HAP-1 (cell line): ENCODE measurements around the gene SIPA1.

Source experiments
- DNase-seq, 2 experiments: peaks; one replicate each; pipeline ENCODE4 v3.0.0-alpha.2; 2016 to 2020; ENCODE audit warnings: low spot score in 2 of 2
- H3K27me3 ChIP-seq: fragments of 250-450 bp; sonication (Bioruptor Pico); 2 replicates; pipeline ENCODE4 v1.5.1; 2020; ENCODE audit warnings: low read depth, mild to moderate bottlenecking, moderate library complexity
- H3K36me3 ChIP-seq: fragments of 250-450 bp; sonication (Bioruptor Pico); replicated peaks from 2 replicates; pipeline ENCODE4 v1.5.1; 2020; ENCODE audit warnings: mild to moderate bottlenecking
- H3K4me1 ChIP-seq: fragments of 250-450 bp; sonication (Bioruptor Pico); 2 replicates; pipeline ENCODE4 v1.5.1; 2020; ENCODE audit warnings: mild to moderate bottlenecking
- H3K4me3 ChIP-seq: fragments of 250-450 bp; sonication (Bioruptor Pico); 2 replicates; pipeline ENCODE4 v1.5.1; 2020; ENCODE audit warnings: mild to moderate bottlenecking, moderate library complexity
- H3K9me3 ChIP-seq: fragments of 250-450 bp; sonication (Bioruptor Pico); 2 replicates; pipeline ENCODE4 v1.5.1; 2020; ENCODE audit warnings: mild to moderate bottlenecking, moderate library complexity
- in situ Hi-C: fragments of 300-500 bp; cut with MboI; formaldehyde crosslinking; loops from 3 replicates; pipeline ENCODE4 v1.14.3; 2020; ENCODE audit warnings: low sequenced_read_pairs, inconsistent platforms, mixed read lengths

SIPA1 gene

GRCh38 chr11:65637794-65638419 is at the start of gene SIPA1:
SIPA1 (plus strand) TSS chr11:65638101; CDS start chr11:65640922, 2,821 bp downstream.
- H3K27me3 ChIP-seq, result no peaks in the 10 kb centered on the region
- no peaks in the 10 kb centered on the region for H3K9me3 ChIP-seq
- peak within 1 kb of the TSS; percentile 55 for H3K4me3 ChIP-seq
- in situ Hi-C loops, result no loop called here
- peaks cover 6% of the 10 kb centered on the region for H3K4me1 ChIP-seq
- H3K36me3 ChIP-seq, result peaks cover 37% of the 10 kb centered on the region
- DNase-seq, result peak; percentile 69 to 84

GRCh38 chr11:65588199-65589054 is 49.5 kb upstream of the SIPA1 start:
- in situ Hi-C loops, result no loop called here

GRCh38 chr11:65589444-65590239 is 48.3 kb upstream of the SIPA1 start:
- DNase-seq, result no peak
- Histone ChIP-seq H3K4me3 (no peak overlapping the region), H3K36me3 (no peaks in the 10 kb centered on the region; the same call in 1 of the 2 replicates), H3K4me1 (no peaks in the 10 kb centered on the region), H3K9me3 (no peaks in the 10 kb centered on the region), H3K27me3 (no peaks in the 10 kb centered on the region)
- in situ Hi-C loops, result no loop called here

More at GRCh38 chr11:65588199-65589054, 49.5 kb upstream of the SIPA1 start:
- DNase-seq, result peak; percentile 36 to 70
- no peaks in the 10 kb centered on the region for H3K4me1 ChIP-seq
- no peaks in the 10 kb centered on the region for H3K9me3 ChIP-seq
- H3K27me3 ChIP-seq, result no peaks in the 10 kb centered on the region
- H3K36me3 ChIP-seq, result no peaks in the 10 kb centered on the region; the same call in 1 of the 2 replicates
- H3K4me3 ChIP-seq, result no peak overlapping the region

- in situ Hi-C loops, result no loop called here
- no peaks in the 10 kb centered on the region for H3K4me1 ChIP-seq
- no peaks in the 10 kb centered on the region for H3K9me3 ChIP-seq
- no peaks in the 10 kb centered on the region; the same call in 1 of the 2 replicates for H3K36me3 ChIP-seq
- H3K4me3 ChIP-seq, result no peak overlapping the region
- H3K27me3 ChIP-seq, result no peaks in the 10 kb centered on the region
- no peak for DNase-seq
These were observed 47.6 kb upstream of the SIPA1 start for GRCh38 chr11:65590240-65590738.

GRCh38 chr11:65591939-65592857 is 45.7 kb upstream of the SIPA1 start:
- no peak for DNase-seq
- no peaks in the 10 kb centered on the region for H3K4me1 ChIP-seq
- no peaks in the 10 kb centered on the region for H3K27me3 ChIP-seq
- in situ Hi-C loops, result no loop called here
- H3K9me3 ChIP-seq, result no peaks in the 10 kb centered on the region
- no peaks in the 10 kb centered on the region for H3K36me3 ChIP-seq
- no peak overlapping the region for H3K4me3 ChIP-seq

GRCh38 chr11:65592858-65593517 is 44.9 kb upstream of the SIPA1 start:
- no peaks in the 10 kb centered on the region for H3K9me3 ChIP-seq
- no peaks in the 10 kb centered on the region for H3K4me1 ChIP-seq
- H3K36me3 ChIP-seq, result peaks cover 4% of the 10 kb centered on the region
- no peaks in the 10 kb centered on the region for H3K27me3 ChIP-seq
- in situ Hi-C loops, result no loop called here
- DNase-seq, result no peak
- no peak overlapping the region for H3K4me3 ChIP-seq

- in situ Hi-C loops, result no loop called here
- no peaks in the 10 kb centered on the region for H3K27me3 ChIP-seq
- peaks cover 9% of the 10 kb centered on the region for H3K36me3 ChIP-seq
- no peak overlapping the region for H3K4me3 ChIP-seq
- no peaks in the 10 kb centered on the region for H3K9me3 ChIP-seq
- no peaks in the 10 kb centered on the region for H3K4me1 ChIP-seq
- peak in 1 of 2 experiments; percentile 61 for DNase-seq
These were observed 44.1 kb upstream of the SIPA1 start for GRCh38 chr11:65593518-65594414.

- Histone ChIP-seq H3K36me3 (peaks cover 9% of the 10 kb centered on the region), H3K4me3 (no peak overlapping the region)
- in situ Hi-C loops, result no loop called here
These were observed 42.8 kb upstream of the SIPA1 start for GRCh38 chr11:65595131-65595530.

GRCh38 chr11:65595543-65596281 is 42.2 kb upstream of the SIPA1 start, which contains the start of gene KCNK7:
KCNK7 (minus strand) TSS chr11:65595800; CDS start chr11:65595772, 28 bp downstream.
- Histone ChIP-seq H3K27me3 (no peaks in the 10 kb centered on the region), H3K4me3 (no peak within 1 kb of the TSS), H3K4me1 (no peaks in the 10 kb centered on the region), H3K9me3 (no peaks in the 10 kb centered on the region), H3K36me3 (peaks cover 9% of the 10 kb centered on the region)
- no peak for DNase-seq
- in situ Hi-C loops, result no loop called here

More at GRCh38 chr11:65595131-65595530, 42.8 kb upstream of the SIPA1 start:
- no peaks in the 10 kb centered on the region for H3K27me3 ChIP-seq
- H3K4me1 ChIP-seq, result no peaks in the 10 kb centered on the region
- DNase-seq, result no peak
- no peaks in the 10 kb centered on the region for H3K9me3 ChIP-seq

GRCh38 chr11:65596520-65596919 is 41.4 kb upstream of the SIPA1 start:
- no peaks in the 10 kb centered on the region for H3K9me3 ChIP-seq
- peaks cover 9% of the 10 kb centered on the region for H3K36me3 ChIP-seq
- no peak overlapping the region for H3K4me3 ChIP-seq
- in situ Hi-C loops, result no loop called here
- DNase-seq, result no peak
- no peaks in the 10 kb centered on the region for H3K4me1 ChIP-seq
- H3K27me3 ChIP-seq, result no peaks in the 10 kb centered on the region

- Histone ChIP-seq H3K27me3 (no peaks in the 10 kb centered on the region), H3K36me3 (peaks cover 9% of the 10 kb centered on the region), H3K4me1 (no peaks in the 10 kb centered on the region), H3K9me3 (no peaks in the 10 kb centered on the region), H3K4me3 (no peak overlapping the region)
- DNase-seq, result no peak
- in situ Hi-C loops, result no loop called here
These were observed 39.6 kb upstream of the SIPA1 start for GRCh38 chr11:65598258-65598699.
